HG03097 (cell line): ENCODE data around the gene MIER1.
"Not testable (repeated sequence)": the region's sequence is repeated elsewhere in the genome, so short reads cannot be mapped to it uniquely, and the experiment has no call there.

Experiments used
- ATAC-seq: cut with Tn5 transposase; IDR thresholded peaks from one replicate; pipeline ENCODE4 v1.9.1; 2021; ENCODE audit not compliant: unreplicated experiment, low FRiP score

Gene MIER1

DNA sequence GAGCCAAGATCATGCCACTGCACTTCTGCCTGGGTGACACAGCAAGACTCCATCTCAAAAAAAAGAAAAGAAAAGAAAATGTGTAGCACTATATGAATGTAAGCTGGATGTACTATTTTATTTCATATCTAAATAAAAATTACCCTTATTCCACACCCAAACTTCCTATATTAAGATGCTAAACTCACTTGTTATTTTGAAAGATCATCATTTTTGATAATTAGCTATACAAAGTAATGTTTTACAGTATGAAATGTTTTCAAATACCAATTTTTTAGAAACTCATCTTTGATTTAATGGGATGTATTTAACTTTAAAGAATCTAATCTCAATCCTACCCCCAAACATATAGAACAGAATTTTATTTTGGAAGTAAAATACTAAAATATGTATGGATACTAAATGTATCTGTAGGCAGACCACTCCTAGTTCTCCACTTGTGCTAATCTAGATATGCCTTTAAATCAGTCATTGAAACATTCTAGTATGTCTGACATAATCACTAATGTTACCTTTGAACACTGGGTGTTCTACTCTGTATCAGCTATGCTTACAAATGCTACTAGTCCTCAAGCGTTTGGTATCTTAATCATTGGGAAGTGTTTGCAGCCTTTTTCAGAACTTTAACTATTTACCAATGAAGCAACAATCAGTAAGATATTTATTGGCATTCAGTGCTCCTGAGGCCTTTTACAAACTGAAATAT lies 12.9 kb downstream of the MIER1 start:
- ATAC-seq, result no peak

DNA sequence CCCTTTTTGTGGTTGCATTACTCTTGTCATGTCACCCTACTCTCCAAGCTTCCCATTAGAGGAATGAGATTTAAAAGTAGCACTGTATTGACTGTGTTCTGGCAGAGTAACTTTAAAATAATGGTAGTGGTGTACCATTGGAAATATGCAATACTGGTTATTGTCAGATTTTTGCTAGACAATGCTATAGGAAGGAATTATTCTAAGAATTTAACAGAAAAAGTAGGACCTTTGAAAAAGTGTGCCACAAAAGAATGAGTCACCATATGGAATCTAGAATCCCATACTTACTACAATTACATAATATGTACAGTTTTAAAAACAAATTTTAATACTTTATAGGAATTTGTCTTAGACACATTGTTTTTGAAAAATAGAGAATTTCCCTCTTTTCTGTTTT lies 13.8 kb downstream of the MIER1 start:
- ATAC-seq, result no peak

DNA sequence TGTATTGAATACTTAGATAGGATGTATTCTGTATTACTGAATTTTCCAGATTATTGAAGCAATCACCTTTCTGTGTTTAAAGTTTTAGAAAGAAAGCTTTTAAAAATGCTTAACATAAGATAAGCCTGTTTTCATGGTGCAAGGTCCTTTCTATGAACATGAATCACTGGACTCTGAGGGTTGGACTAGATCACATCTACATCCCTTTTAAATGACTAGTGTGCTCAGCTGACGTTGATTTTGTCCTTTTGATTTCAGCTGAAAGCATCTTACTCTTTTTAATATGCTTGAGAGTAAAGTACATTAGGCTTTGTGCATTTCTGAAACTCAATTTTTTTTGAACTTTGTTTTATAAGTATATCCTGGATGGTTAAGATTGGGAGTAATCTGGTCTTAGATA lies 16.2 kb downstream of the MIER1 start:
- ATAC-seq, result no peak

DNA sequence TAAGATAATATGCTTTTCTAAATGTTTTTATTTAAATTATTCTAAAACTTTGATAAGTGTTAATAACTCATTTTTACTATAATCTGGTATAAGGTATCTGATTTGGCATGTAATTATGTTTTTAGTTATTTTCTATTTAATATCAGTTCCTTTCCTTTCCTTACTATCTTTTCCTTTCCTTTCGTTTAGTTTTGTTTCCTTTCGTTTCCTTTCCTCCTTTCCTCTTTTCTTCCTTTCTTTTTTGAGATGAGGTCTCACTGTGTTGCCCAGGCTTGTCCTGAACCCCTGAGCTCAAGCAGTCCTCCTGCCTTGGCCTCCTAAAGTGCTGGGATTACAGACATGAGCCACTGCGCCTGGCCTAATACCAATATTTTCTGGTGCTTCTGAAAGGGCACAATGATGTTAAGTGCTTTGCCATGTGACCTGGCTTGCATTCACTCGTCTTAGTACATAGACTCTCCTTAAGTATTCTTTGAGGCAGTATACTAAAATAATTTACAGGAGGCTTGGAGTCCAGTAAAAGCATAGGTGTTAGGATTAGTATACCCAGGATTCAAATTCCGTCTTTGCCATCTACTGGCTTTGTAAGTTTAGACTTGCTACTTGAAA lies 18.7 kb downstream of the MIER1 start:
- no peak for ATAC-seq

DNA sequence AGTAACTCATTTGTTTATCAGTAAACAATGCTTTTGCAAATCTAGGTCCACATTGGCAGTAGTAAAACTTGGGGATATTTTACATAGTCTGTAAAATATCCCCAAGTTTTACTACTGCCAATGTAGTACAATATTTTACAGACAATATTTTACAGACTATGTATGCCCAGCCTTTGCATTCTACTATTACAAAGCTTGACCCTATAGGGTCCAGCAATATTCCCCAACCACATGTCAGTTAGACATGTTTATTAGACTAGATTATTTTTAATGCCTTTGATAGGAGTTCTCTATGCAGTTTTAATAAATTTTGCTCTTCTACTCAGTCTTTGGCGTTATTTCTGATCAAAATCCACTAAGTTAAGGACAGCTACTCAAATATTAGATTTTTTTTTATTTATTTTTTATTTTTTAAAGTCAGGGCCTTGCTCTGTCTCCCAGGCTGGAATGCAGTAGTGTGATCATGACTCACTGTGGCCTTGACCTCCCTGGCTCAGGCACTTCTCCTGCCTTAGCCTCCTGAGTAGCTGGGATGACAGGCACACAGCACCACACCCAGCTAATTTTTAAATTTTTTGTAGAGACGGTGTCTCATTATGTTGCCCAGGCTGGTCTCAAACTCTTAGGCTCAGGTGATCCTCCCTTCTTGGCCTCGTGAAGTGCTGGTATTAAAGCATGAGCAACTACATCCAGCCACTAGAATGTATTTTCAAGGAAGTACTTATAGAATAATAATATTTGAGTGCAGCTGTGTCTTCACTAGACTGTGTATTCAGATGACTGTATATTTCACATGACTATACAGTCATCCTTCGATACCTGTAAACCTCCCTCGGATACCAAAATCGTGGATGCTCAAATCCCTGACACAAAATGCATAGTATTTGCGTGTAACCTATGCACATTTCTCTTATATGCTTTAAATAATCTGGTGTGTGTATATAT lies 19.8 kb downstream of the MIER1 start:
- ATAC-seq, result no peak

DNA sequence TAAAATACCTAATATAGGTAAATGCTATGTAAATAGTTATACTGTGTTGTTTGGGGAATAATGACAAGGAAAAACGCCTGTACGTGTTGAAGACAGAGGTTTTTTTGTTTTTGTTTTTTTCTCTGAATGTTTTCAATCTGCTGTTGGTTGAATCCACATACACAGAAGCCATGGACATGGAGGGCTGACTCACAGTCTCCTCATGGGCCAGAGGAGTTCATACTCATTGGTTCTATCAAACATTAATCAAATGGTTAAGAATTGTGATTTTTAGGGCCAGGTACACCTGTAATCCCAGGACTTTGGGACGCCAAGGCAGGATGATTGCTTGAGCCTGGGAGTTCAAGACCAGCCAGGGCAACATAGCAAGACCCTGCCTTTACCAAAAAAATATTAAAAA lies 20.5 kb downstream of the MIER1 start:
- no peak for ATAC-seq

DNA sequence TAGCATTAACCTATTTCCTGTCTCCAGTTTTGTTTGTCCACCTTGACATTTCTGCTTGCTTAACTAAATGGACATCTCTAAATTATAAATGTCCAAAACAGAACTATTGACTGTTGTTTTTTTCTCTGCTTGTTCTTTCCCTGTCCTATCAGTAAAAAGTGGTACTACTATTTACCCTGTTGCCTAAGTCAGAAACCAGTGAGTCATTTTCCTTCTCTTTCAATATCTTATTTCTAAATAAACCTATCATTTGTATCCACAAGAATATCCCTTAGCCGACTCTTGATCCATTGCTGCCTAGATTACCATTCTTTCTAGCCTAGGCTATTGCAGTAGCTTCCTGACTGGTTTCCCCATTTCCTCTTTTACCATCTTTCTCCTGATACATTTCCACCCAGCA lies 22.5 kb downstream of the MIER1 start:
- ATAC-seq, result no peak

DNA sequence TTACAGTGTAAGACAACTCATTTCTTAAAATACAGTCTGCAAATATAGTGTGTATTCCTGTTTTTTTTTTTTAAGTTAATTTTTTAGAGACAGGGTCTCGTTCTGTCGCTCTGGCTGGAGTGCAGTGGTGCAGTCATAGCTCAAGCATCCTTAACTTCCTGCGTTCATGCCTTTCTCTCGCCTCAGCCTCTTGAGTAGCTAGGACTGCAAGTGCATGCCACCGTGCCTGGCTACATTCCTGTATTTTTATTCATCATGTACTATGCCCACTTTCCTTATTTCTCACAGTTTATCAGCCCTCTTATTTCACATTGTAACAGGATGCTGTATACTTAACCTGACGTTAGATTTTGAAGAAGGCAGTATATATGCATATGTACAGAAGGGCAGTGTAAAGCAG lies 26.7 kb downstream of the MIER1 start:
- ATAC-seq, result no peak

DNA sequence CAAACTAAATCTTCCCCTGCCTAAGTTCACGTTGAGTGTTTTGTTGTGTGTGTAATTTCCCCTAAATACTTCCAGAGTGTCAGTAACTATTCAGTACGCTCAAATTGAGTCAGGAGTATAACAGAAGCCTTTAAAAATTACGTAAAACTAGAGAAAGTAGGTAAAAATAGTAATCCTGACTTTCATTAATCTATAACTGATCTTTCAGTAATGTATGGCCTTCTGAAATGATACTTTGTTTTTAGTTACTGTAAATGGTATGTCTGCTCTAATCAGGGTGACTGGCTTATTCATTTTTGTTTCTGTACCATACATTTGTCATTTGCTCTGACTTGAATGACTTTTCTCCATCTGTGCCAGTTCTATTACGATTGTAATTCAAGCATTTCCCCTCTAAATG lies 29.4 kb downstream of the MIER1 start:
- ATAC-seq, result peak; percentile 78

DNA sequence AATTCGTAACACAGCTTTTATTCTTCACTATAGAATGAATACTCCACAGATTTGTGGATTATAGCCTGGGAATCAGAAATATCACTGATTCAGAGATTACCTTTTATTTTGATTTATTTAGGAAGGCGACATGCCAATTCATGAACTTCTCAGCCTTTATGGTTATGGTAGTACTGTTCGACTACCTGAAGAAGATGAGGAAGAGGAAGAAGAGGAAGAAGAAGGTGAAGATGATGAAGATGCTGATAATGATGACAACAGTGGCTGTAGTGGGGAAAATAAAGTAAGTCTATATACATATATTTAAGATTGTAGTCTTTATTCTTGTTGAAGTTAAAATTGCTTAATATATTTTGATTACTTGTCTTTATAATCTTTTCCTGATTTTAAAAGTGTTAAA lies 33.1 kb downstream of the MIER1 start:
- ATAC-seq, result no peak

DNA sequence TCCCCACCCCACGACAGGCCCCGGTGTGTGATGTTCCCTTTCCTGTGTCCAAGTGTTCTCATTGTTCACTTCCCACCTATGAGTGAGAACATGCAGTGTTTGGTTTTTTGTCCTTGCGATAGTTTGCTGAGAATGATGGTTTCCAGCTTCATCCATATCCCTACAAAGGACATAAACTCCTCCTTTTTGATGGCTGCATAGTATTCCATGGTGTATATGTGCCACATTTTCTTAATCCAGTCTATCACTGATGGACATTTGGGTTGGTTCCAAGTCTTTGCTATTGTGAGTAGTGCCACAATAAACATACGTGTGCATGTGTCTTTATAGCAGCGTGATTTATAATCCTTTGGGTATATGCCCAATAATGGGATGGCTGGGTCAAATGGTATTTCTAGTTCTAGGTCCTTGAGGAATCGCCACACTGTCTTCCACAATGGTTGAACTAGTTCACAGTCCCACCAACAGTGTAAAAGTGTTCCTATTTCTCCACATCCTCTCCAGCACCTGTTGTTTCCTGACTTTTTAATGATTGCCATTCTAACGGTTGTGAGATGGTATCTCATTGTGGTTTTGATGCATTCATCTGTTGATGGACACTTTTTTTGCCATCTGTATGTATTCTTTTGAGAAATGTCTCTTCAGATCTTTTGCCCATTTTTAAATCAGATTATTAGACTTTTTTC lies 41.5 kb downstream of the MIER1 start:
- not testable (repeated sequence) for ATAC-seq

DNA sequence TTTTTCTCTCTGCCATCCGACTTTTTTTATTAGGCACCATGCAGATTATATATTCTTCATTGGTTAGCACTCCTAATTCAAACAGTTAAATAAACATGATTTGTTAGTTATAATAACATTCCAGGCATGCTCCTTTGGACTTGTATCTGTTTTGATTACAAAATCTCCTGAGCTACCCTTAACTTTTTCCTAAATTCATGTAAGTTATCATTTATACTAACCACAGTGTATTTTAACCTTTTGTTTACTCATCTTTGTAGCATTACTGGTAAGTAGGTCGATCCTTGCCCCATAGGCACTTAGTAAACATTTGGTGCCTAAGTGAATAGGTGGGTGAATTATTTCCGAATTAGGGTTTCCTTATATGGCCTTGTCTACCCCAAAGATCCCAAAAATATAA lies 43.8 kb downstream of the MIER1 start:
- no peak for ATAC-seq

DNA sequence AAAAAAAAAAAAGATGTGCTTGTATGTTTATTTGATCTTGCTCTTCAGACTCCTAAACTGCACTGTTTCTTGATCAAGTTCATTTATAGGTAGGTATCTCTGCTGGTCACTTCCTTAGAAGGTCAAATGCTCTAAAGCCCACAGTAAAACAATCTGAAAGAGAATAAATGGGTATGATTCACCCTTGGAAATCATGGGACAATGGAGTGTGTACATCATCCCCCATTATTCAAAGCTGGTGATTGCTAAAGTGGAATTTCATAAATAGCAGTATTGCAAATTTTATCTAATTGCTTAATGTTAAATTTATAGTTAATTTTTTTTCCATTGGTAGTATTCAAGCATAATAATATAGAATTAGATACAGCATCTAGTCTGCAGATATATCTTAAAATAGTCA lies 53.4 kb downstream of the MIER1 start:
- no peak for ATAC-seq

DNA sequence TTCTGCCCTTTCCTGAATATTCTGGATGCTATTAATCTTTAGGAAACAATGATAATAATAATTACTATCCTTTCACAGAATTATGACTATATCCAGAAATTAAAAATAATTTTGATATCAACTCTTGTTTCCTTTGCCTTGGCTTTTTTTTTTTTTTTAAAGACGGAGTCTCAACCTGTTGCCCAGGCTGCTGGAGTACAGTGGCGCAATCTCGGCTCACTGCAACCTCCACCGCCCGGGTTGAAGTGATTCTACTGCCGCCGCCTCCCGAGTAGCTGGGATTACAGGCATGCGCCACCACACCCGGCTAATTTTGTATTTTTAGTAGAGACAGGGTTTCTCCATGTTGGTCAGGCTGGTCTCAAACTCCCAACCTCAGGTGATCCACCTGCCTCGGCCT lies 54.8 kb downstream of the MIER1 start:
- not testable (repeated sequence) for ATAC-seq

DNA sequence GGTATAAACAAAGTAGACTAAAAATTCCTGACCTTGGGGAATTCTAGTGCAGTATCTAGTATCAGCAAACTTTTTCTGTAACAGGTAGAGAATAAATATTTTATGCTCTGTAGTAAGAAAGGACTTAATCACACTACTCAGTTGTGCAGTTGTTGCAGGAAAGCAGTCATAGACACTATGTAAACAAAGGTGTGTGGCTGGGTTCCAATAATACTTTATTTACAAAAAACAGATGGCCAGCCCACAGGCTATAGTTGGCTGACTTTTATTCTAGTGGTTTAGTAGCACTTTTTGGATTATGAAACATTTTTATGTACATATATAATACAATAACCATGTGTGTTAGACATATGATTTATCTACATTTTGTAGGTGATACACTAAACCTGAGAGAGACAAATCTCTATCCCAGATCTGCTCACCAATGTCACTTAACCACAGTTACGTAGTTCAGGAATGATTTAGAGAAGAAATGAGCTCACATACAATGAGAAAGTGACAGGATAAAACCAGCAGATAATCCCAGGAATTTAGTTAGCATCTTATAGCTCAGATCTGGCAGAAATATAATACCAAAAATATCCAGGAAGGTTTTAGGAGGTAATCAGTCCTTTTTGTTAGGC lies 56.1 kb downstream of the MIER1 start:
- ATAC-seq, result no peak

DNA sequence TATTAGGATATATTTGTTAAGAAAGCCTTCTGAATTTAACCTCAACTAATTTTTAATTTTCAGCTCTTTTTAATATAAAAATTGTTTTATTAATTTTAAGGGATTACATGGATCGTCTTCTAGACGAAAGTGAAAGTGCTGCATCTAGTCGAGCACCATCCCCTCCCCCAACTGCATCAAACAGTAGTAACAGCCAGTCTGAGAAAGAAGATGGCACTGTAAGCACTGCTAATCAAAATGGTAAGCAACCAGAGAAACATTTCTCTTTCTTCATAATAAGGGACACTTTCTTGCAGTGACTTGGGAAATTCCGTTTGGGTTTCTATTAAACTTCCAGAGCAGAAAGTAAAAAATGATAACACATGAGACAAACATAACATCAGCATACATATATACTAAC lies 56.9 kb downstream of the MIER1 start:
- ATAC-seq, result no peak

DNA sequence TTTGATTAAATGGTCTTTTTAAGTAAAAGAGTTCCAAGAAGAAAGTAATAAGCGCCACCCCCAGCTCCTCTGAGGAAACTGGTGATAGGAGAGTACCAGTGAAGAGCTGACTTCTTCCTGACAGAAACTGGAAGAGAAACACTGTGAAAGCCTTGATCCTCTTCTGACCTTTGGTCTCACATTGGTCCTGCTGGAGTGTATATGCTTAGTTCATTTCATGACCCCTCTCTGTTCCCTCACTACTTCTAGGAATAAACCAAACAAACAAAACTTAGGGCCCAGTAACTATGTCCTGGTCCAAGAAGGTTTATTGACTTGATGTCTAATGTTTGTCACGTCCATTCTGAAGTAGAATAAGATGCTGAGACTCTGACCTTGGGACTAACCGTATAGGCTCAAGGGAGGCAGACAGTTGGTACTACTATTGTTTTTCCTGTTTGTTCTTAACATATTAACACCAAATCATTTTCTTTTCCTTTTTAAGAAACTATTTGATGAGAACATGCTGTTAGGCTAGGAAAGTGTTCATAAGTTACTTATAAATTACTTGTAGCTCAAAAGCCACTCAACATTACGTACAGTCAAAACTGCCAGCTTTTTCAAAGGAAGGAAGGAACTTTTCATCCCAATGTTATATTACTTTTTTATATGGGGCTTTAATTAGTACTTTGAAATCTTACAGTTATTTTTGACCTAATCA lies 57.9 kb downstream of the MIER1 start:
- ATAC-seq, result peak; percentile 51

DNA sequence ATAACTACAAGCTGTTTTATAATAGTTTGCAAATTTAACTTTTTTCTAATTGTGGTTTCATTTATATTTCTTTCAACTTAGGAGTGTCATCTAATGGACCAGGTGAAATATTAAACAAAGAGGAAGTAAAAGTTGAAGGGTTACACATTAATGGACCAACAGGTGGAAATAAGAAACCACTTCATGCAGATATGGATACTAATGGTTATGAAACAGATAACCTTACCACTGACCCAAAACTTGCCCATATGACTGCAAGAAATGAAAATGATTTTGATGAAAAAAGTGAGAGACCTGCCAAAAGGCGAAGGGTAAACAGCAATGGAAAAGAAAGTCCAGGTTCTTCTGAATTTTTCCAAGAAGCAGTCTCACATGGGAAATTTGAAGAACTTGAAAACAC lies 59.7 kb downstream of the MIER1 start:
- peak; percentile 77 for ATAC-seq

DNA sequence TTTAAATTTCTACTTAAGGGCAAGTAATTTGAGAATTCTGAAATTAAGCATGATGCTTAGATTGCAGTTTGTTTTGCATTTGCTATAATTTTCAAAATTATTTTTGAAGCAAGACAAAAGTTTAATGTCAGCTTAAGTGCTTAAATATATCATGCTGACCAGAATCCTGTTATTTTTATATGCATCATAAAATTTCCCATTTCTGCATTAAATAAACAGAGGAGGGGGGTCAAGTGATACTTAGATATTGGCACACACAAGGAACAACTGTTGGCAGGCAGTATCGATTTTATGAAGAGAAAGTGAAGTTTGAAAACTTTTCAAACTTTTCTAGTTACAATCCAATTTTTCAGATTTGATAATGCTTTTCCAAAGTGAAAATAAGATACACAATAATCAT lies 61.0 kb downstream of the MIER1 start:
- no peak for ATAC-seq

DNA sequence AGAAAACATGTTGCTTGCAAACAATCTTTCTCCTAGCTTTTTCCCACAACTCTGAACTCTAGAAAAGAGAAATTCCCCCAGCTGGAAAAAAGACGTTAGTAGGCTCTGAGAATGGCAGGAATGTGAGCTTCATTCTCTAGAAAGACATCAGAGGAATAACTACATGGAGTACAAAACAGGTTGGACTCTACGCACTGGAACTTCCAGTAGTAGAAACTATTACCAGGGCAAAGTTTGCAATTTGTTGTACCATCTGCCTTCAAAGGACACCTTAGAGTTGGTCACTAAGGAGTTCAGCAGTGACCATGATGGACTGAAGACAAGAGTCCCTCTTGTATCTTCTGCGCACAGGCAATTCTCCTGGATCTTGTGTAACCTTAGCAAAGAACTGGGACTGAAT lies 68.3 kb downstream of the MIER1 start:
- no peak for ATAC-seq
